Measurements from ENCODE around the gene BMS1. TPM values are rescaled to one million over a fixed set of nuclear protein-coding genes. Genes with fewer than 3 reads are reported as not detected.
"Not testable (repeated sequence)": the region's sequence is repeated elsewhere in the genome, so short reads cannot be mapped to it uniquely, and the experiment has no call there.

BMS1 gene
- total RNA-seq, 1 experiment from 2014 or later, result 44.2 TPM

GRCh38 chr10:42859256-42859655 is 76.7 kb downstream of the BMS1 start:
- H4K5ac ChIP-seq (ENCODE audit: insufficient read length, low read depth, low read length), result no peak overlapping the region
- no peak overlapping the region for H3K27ac ChIP-seq (ENCODE audit: insufficient read length, low read depth, low read length)
- peaks cover 7 to 16% of the 10 kb centered on the region in 2 experiments for H3K4me1 Mint-ChIP-seq
- no peaks in the 10 kb centered on the region for H3K9me3 ChIP-seq (ENCODE audit: control insufficient read depth, low read depth, low read length)
- H2BK5ac ChIP-seq (ENCODE audit: insufficient read length, low read length), result no peak overlapping the region
- peaks cover 6% of the 10 kb centered on the region for H3K27me3 Mint-ChIP-seq (ENCODE audit: low read depth)
- no peak overlapping the region for H3K14ac ChIP-seq (ENCODE audit: insufficient read depth, low read length)
- DNase-seq, result no peak
- no peak overlapping the region for H3K4me2 ChIP-seq (ENCODE audit: insufficient read depth, insufficient read length, low read length)
- no peak overlapping the region for H2AFZ ChIP-seq (ENCODE audit: low read length)
- no peak overlapping the region for H3T11ph ChIP-seq (ENCODE audit: low read length)
- H3K9ac ChIP-seq (ENCODE audit: extremely low read depth, insufficient read length, low read length), result no peak overlapping the region
- H3K36me3 Mint-ChIP-seq (ENCODE audit: insufficient read depth in 1 of 3, low read depth in 3 of 3), result no peaks in the 10 kb centered on the region
- no peaks in the 10 kb centered on the region for H4K20me1 ChIP-seq (ENCODE audit: control insufficient read depth, insufficient read depth, insufficient read length)
- H3K4ac ChIP-seq (ENCODE audit: low read depth, low read length), result no peak overlapping the region
- H2BK20ac ChIP-seq (ENCODE audit: low read depth, low read length, poor library complexity, severe bottlenecking), result no peak overlapping the region
- H3K23ac ChIP-seq (ENCODE audit: insufficient read length, low read depth, low read length), result no peak overlapping the region
- H2BK15ac ChIP-seq (ENCODE audit: low read depth, low read length), result no peak overlapping the region
- no peaks in the 10 kb centered on the region for H3K79me2 ChIP-seq (ENCODE audit: insufficient read depth, low read length)
- H3K79me1 ChIP-seq (ENCODE audit: insufficient read depth, low read depth, low read length, poor library complexity, severe bottlenecking), result no peaks in the 10 kb centered on the region
- no peaks in the 10 kb centered on the region for H3K4me1 ChIP-seq (ENCODE audit: insufficient read depth, low read length)
- no peak overlapping the region; a peak in 1 of 7 replicates for H3K27ac Mint-ChIP-seq
- H3K23me2 ChIP-seq (ENCODE audit: insufficient read length, low read depth, low read length, poor library complexity, severe bottlenecking), result no peaks in the 10 kb centered on the region
- H3K27me3 ChIP-seq (ENCODE audit: insufficient read depth, low read length), result no peaks in the 10 kb centered on the region
- H4K91ac ChIP-seq (ENCODE audit: insufficient read length, low read depth, low read length), result no peak overlapping the region
- H3K4me3 Mint-ChIP-seq, result no peak overlapping the region; a peak in 1 of 5 replicates
- H2AK5ac ChIP-seq (ENCODE audit: insufficient read length, low read length), result no peak overlapping the region
- H2BK120ac ChIP-seq (ENCODE audit: low read depth, low read length, poor library complexity, severe bottlenecking), result no peak overlapping the region
- no peak for TF ChIP-seq CTCF (conservative IDR thresholded peaks at IDR 0.05)
- H2BK12ac ChIP-seq (ENCODE audit: insufficient read length, low read depth, low read length), result no peak overlapping the region
- no peaks in the 10 kb centered on the region for H3K9me3 Mint-ChIP-seq
- no peak overlapping the region for H3K18ac ChIP-seq (ENCODE audit: insufficient read length, low read depth, low read length)
- WGBS (ENCODE audit: extremely low coverage, insufficient read length, low lambda C conversion rate), result no CpG with 5 or more reads among the region's 15 CpGs
- no peak overlapping the region for H4K8ac ChIP-seq (replicated peaks; ENCODE audit: insufficient read length, low read depth, low read length)
- no peak overlapping the region for H3K56ac ChIP-seq (ENCODE audit: insufficient read length, low read depth, low read length)

- H2BK15ac ChIP-seq (ENCODE audit: low read depth, low read length); H3K14ac ChIP-seq (ENCODE audit: insufficient read depth, low read length); H3K9me3 ChIP-seq (ENCODE audit: control insufficient read depth, low read depth, low read length); H3K27me3 ChIP-seq (ENCODE audit: insufficient read depth, low read length); H2AK5ac ChIP-seq (ENCODE audit: insufficient read length, low read length); H3T11ph ChIP-seq (ENCODE audit: low read length); H2BK20ac ChIP-seq (ENCODE audit: low read depth, low read length, poor library complexity, severe bottlenecking); H2AFZ ChIP-seq (ENCODE audit: low read length); H3K23me2 ChIP-seq (ENCODE audit: insufficient read length, low read depth, low read length, poor library complexity, severe bottlenecking); H4K91ac ChIP-seq (ENCODE audit: insufficient read length, low read depth, low read length); H2BK12ac ChIP-seq (ENCODE audit: insufficient read length, low read depth, low read length); H3K4me1 ChIP-seq (ENCODE audit: insufficient read depth, low read length); H3K79me1 ChIP-seq (ENCODE audit: insufficient read depth, low read depth, low read length, poor library complexity, severe bottlenecking); H3K9me3 Mint-ChIP-seq; H4K5ac ChIP-seq (ENCODE audit: insufficient read length, low read depth, low read length); H3K27me3 Mint-ChIP-seq (ENCODE audit: low read depth); H3K36me3 Mint-ChIP-seq (ENCODE audit: insufficient read depth in 1 of 3, low read depth in 3 of 3); H3K23ac ChIP-seq (ENCODE audit: insufficient read length, low read depth, low read length); H2BK120ac ChIP-seq (ENCODE audit: low read depth, low read length, poor library complexity, severe bottlenecking); H3K27ac ChIP-seq (ENCODE audit: insufficient read length, low read depth, low read length); H3K4me3 Mint-ChIP-seq; H3K18ac ChIP-seq (ENCODE audit: insufficient read length, low read depth, low read length); H3K9ac ChIP-seq (ENCODE audit: extremely low read depth, insufficient read length, low read length); H4K20me1 ChIP-seq (ENCODE audit: control insufficient read depth, insufficient read depth, insufficient read length); H3K4me2 ChIP-seq (ENCODE audit: insufficient read depth, insufficient read length, low read length); H3K56ac ChIP-seq (ENCODE audit: insufficient read length, low read depth, low read length); H2BK5ac ChIP-seq (ENCODE audit: insufficient read length, low read length); H3K27ac Mint-ChIP-seq; H4K8ac ChIP-seq (replicated peaks; ENCODE audit: insufficient read length, low read depth, low read length); DNase-seq; H3K4ac ChIP-seq (ENCODE audit: low read depth, low read length); H3K79me2 ChIP-seq (ENCODE audit: insufficient read depth, low read length): not testable (repeated sequence)
- H3K4me1 Mint-ChIP-seq, result peaks cover 14 to 21% of the 10 kb centered on the region in 2 experiments
- WGBS (ENCODE audit: extremely low coverage, insufficient read length, low lambda C conversion rate), result no CpG with 5 or more reads among the region's 11 CpGs
Observed at GRCh38 chr10:42860016-42860415, 77.4 kb downstream of the BMS1 start.
